ENCODE results near the gene ZFAND3. TPM values are rescaled to one million over a fixed set of nuclear protein-coding genes. Genes with fewer than 3 reads are reported as not detected.

The ZFAND3 gene
- polyA plus RNA-seq, 1 experiment, result 15.5 TPM

GRCh38 chr6:38001386-38001785, 181.9 kb downstream of the ZFAND3 start:
- CTCF ChIA-PET, result interaction anchor here (0.6 to 1.3 kb wide), 7 partner anchors 10 to 395 kb away, joined by 3 to 4 read pairs (median 3); no protein-coding TSS in a partner anchor

GRCh38 chr6:38004908-38005307, 185.4 kb downstream of the ZFAND3 start:
- no peak overlapping the region for H3K27ac ChIP-seq (ENCODE audit: low read depth, low read length)
- H3K9me3 ChIP-seq (ENCODE audit: control insufficient read depth, insufficient read depth, low read length), result no peaks in the 10 kb centered on the region
- H3K4me3 ChIP-seq (ENCODE audit: low read depth, low read length), result no peak overlapping the region
- no peaks in the 10 kb centered on the region for H3K27me3 ChIP-seq (ENCODE audit: control insufficient read depth, insufficient read depth, low read length)
- DNase-seq (ENCODE audit: low read depth, low spot score), result no peak
- CTCF ChIA-PET, result interaction anchor here (0.6 to 1.3 kb wide), 2 partner anchors 18 to 300 kb away, joined by 4 to 5 read pairs; no protein-coding TSS in a partner anchor
- TF ChIP-seq CTCF (IDR thresholded peaks at IDR 0.05; ENCODE audit: low read depth, low read length), result no peak
- POLR2A ChIA-PET, result no interaction called here

More at GRCh38 chr6:38001386-38001785, 181.9 kb downstream of the ZFAND3 start:
- H3K4me3 ChIP-seq (ENCODE audit: low read depth, low read length), result no peak overlapping the region
- no peak for TF ChIP-seq CTCF (IDR thresholded peaks at IDR 0.05; ENCODE audit: low read depth, low read length)
- H3K27me3 ChIP-seq (ENCODE audit: control insufficient read depth, insufficient read depth, low read length), result no peaks in the 10 kb centered on the region
- no peak overlapping the region for H3K27ac ChIP-seq (ENCODE audit: low read depth, low read length)
- no peaks in the 10 kb centered on the region for H3K9me3 ChIP-seq (ENCODE audit: control insufficient read depth, insufficient read depth, low read length)
- POLR2A ChIA-PET, result no interaction called here
- no peak for DNase-seq (ENCODE audit: low read depth, low spot score)

GRCh38 chr6:38011937-38012336, 192.4 kb downstream of the ZFAND3 start:
- ChIA-PET CTCF (interaction anchor here (0.6 to 1.7 kb wide), 24 partner anchors 10 to 482 kb away, joined by 3 to 14 read pairs (median 4); no protein-coding TSS in a partner anchor), POLR2A (interaction anchor here (0.9 kb wide), 1 partner anchor 194 kb away, joined by 3 read pairs; no protein-coding TSS in a partner anchor)
- no peaks in the 10 kb centered on the region for H3K27me3 ChIP-seq (ENCODE audit: control insufficient read depth, insufficient read depth, low read length)
- TF ChIP-seq CTCF (IDR thresholded peaks at IDR 0.05; ENCODE audit: low read depth, low read length), result no peak
- H3K4me3 ChIP-seq (ENCODE audit: low read depth, low read length), result no peak overlapping the region
- no peak for DNase-seq (ENCODE audit: low read depth, low spot score)
- no peak overlapping the region for H3K27ac ChIP-seq (ENCODE audit: low read depth, low read length)
- peaks cover 3% of the 10 kb centered on the region; the same call in 1 of the 2 replicates for H3K9me3 ChIP-seq (ENCODE audit: control insufficient read depth, insufficient read depth, low read length)

GRCh38 chr6:38012573-38012972, 193.0 kb downstream of the ZFAND3 start:
- ChIA-PET CTCF (interaction anchor here (0.6 to 1.7 kb wide), 9 partner anchors 11 to 308 kb away, joined by 3 to 14 read pairs (median 4); no protein-coding TSS in a partner anchor), POLR2A (interaction anchor here (0.9 kb wide), 1 partner anchor 195 kb away, joined by 3 read pairs; no protein-coding TSS in a partner anchor)
- no peaks in the 10 kb centered on the region for H3K27me3 ChIP-seq (ENCODE audit: control insufficient read depth, insufficient read depth, low read length)
- H3K27ac ChIP-seq (ENCODE audit: low read depth, low read length), result no peak overlapping the region
- H3K9me3 ChIP-seq (ENCODE audit: control insufficient read depth, insufficient read depth, low read length), result peaks cover 3% of the 10 kb centered on the region; the same call in 1 of the 2 replicates
- DNase-seq (ENCODE audit: low read depth, low spot score), result peak; percentile 27
- H3K4me3 ChIP-seq (ENCODE audit: low read depth, low read length), result no peak overlapping the region
- peak; percentile 80 for TF ChIP-seq CTCF (IDR thresholded peaks at IDR 0.05; ENCODE audit: low read depth, low read length)

- ChIA-PET CTCF (interaction anchor here (2.2 kb wide), 1 partner anchor 224 kb away, joined by 7 read pairs; no protein-coding TSS in a partner anchor), POLR2A (interaction anchor here (1.0 kb wide), 1 partner anchor 318 kb away, joined by 3 read pairs; the partner anchor contains the start of gene MDGA1)
- Histone ChIP-seq H3K27ac (ENCODE audit: low read depth, low read length) (no peak overlapping the region), H3K9me3 (ENCODE audit: control insufficient read depth, insufficient read depth, low read length) (peaks cover 3% of the 10 kb centered on the region; the same call in 1 of the 2 replicates), H3K4me3 (ENCODE audit: low read depth, low read length) (no peak overlapping the region), H3K27me3 (ENCODE audit: control insufficient read depth, insufficient read depth, low read length) (no peaks in the 10 kb centered on the region)
- TF ChIP-seq CTCF (IDR thresholded peaks at IDR 0.05; ENCODE audit: low read depth, low read length), result no peak
- DNase-seq (ENCODE audit: low read depth, low spot score), result no peak
Measured at GRCh38 chr6:38015341-38015740, 195.8 kb downstream of the ZFAND3 start.

Measured in AG04450 (cell line).